HuH-7.5 (cell line): Measurements from ENCODE around the gene ZFP92.

ENCODE experiments used
- DNase-seq: peaks from one replicate; pipeline ENCODE4 v3.0.0; 2011; ENCODE audit warnings: low spot score

ZFP92 gene

GRCh38 chrX:153455571-153455970 is 44.3 kb downstream of the ZFP92 start:
- DNase-seq = no peak

GRCh38 chrX:153456161-153456560 is 44.9 kb downstream of the ZFP92 start:
- DNase-seq = no peak

GRCh38 chrX:153456704-153457103 is 45.4 kb downstream of the ZFP92 start:
- no peak for DNase-seq

DNA sequence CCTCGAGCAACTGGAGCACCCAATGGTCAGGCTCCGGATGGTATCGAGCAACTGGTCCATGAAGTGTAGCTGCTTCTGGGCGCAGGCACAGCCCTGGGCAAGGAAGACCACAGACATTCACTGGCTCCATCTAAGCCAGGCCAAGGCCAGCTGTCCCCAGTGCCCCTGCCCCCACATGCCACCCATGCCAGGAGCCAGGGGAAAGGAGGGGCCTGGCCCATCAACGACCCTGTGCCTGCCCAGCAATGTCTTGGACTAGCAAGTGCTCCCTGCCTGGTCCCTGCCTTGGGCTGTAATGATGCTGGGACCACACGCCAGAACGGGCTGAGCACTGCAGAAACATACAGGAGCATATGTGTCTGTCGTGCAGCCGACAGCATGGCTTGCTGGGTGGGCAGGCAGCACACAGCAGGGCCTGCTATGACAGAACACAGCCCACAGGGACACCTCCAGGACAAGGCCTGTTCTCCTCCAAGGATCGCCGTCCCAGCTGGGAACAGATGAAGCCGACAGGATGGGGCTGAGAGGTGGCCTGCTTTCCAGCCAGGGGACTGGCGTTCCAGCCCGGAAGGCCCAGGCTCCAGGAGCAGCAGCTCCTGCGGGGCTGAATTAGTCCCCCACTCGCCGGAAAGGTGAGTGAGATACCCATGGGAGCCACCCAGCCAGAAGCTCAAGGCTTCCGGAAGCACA is 46.0 kb downstream of the ZFP92 start:
- no peak for DNase-seq

- no peak for DNase-seq
These were observed 46.7 kb downstream of the ZFP92 start for GRCh38 chrX:153457827-153458466.

GRCh38 chrX:153458476-153458875 is 47.2 kb downstream of the ZFP92 start:
- DNase-seq = no peak

- DNase-seq = no peak
These were observed 48.7 kb downstream of the ZFP92 start for GRCh38 chrX:153459986-153460385.

DNA sequence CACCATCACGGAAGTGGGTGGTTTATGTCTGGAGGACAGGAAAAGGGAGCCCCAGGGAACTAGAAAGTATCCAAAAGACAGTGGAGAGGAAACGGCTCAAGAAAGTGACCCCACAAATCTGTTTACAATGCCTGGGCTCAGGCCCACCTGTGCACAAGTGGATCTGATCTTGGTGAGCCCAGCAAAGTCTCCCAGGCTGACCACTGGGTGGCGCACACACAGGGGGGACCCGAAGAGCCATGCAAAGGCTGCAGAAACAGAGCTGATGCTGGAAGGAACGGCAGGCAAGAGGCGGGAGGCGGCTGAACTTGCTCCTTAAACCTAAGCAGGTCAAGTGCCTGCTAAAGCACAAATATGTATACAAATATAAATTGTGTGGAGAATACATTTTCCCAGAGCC is 49.6 kb downstream of the ZFP92 start:
- peak; percentile 59 for DNase-seq
